Stimulated activated CD4-positive, alpha-beta T cell treated with anti-CD3 and anti-CD28 coated beads, Interleukin-15, amount 100 ng/mL, for 1 hour (primary cell): Measurements from ENCODE around the gene LUZP2.

Experiments used
- DNase-seq, 2 donors: peaks; one replicate each; pipeline ENCODE4 v3.0.0-alpha.2; 2020; ENCODE audit warnings: low read depth in 1 of 2, low spot score in 1 of 2

The LUZP2 gene

DNA sequence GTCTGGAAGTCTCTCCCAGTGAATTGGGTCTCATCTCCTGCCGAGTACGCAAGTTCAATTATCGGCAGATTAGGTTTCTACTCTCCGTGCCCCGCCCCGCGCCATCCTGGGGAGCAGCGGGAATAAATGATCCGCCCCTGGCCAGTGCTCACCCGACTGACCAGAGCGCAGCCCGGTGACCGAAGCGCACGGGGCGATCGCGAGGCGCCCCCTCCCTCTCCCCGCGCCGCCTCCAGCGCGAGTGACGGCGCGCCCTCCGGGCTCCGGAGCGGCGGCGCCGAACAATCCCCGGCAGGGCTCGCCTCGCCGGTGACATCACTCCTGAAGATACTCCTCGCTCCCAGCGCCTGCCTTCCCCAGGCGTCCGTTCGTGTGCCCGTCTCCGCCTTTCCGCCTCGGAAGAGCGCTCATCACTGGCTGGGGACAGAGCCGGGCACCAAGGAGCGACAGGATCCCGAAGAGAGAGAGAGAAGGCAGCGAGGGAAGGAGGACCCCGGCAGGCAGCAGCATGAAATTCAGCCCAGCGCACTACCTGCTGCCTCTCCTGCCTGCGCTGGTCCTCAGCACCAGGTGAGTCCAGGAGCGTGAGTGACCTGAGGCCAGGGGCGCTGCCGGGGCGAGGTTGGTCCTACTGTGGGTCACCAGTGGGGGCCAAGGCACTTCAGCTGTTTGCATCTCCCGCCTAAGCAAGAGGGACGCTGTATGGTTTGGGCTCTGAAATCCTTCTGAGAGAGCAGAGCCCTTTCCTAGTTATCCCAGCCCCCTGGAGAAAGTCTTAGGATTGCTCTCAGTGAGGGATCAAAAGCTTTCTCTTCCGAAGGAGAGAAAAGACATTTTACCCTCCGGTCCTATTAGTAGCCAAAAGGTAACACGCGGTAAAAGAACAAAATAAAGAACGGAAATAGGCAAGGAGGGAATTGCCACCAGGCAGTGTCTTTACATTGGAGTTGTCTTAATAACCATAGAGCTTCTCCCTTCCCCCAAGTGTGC lies at the start of gene LUZP2:
Gene LUZP2, plus strand, starts transcription at position 318 of the 990 bp plus-strand sequence.
- DNase-seq, result no peak

DNA sequence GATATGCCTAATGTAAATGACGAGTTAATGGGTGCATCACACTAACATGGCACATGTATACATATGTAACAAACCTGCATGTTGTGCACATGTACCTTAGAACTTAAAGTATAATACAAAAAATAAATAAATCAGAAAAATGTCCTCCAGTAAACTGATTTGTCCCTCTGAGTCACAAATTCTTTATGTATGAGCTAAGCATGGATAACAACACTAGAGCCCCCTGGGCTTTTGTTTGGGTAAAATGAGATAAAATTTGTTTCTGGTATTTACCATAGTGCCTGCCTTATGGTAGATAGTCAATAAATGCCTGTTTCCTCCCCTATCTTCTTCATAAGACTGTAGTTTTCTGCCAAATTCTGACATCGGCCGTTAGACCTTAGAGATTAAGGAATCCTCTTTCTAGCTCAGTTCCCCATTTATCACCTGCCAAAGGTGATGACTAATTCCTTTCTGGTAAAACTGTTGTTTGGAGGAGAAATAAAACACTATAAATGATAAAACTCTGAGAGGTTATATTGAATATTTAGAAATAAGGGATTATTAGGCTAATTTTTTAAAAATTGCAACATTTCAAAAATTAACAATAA lies 43.6 kb upstream of the LUZP2 start:
- DNase-seq, result no peak

DNA sequence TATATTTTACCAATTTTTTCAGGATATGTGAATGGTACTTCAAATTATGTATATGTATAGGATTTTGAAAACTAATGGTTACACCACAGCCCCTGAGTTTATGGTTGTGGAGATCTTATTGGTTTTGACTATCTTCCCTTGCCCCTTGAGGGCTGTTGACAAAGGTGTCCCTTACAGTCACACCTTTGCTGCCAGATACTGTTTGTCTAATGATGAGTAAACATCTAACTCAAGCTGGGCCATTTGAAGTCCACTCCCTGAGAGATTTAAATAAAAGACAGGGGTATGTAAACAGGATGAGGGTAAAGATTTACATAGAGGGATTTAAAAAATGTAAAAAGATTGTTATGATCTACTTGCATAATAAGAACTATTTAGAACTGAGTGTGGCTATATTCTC lies 38.9 kb upstream of the LUZP2 start:
- DNase-seq, result no peak

DNA sequence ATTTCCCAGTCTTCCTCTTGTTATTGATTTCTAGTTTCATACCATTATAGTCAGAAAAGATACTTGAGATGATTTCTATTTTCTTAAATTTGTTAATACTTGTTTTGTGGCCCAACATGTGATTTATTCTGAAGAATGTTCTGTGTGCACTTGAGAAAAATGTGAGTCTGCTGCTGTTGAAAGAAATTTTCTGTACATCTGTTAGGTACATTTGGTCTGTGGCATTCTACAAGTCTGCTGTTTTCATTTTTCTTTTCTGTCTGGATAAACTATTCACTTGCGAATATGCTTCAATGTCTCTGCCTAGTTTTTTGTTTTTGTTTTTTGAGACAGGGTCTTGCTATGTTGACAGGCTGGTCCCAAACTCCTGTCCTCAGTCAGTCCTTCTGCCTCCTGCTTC lies 26.4 kb upstream of the LUZP2 start:
- no peak for DNase-seq

DNA sequence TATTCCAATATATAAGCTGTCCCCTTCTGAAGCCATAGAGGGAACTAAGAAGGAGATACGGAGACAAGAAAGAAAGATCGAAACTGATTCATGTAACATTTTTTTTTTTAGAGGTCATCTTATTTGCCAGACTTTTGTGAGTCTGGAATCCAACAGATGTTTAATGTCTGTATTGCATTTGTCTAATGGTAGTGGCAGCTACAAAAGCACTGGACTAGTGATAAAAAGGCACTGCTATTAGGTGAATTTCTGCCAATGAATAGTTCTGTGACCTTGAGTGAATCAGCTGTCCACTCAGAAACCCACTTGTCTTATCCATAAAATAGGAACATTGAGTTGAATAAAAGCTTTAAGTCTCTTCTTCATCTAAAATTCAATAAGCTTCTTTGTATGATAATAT lies 25.8 kb upstream of the LUZP2 start:
- no peak for DNase-seq

DNA sequence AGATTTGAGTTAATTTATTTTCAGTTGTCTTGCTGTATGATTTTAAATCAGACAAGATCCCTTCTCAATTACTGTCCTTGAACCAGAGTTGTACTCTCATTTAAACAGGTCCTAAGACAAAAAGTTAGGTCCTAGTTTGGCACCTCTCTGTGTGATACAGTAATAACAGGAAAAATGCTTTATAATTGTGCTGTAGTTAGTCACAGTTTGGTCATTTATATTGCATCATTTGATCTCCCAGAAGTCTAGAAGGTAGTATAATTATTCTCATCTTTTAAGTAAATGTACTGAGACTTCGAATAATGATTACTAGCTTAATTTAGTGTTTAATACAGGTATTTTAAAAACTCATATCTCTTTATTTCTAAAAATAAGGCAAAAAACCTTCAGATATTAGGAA lies 18.1 kb upstream of the LUZP2 start:
- DNase-seq, result no peak

DNA sequence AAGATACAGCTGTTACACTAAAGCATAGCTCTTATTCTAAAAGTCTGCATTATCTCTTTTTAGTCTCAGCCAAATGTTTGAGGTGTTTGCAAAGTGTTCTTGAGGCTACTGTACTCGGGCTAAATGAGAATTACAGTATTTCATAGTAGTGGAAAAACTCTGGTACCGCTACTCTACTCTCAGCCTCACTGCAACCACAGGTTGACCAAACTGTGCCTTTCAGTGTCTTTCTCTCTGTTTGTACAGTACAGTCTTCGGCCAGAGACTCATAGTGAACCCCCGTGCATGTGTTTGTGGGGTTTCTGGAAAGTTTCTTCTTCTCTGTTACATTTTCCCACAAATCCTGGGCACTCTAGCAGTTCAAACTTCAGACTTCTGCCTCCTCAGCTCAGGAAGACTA lies 7.4 kb upstream of the LUZP2 start:
- DNase-seq, result no peak

DNA sequence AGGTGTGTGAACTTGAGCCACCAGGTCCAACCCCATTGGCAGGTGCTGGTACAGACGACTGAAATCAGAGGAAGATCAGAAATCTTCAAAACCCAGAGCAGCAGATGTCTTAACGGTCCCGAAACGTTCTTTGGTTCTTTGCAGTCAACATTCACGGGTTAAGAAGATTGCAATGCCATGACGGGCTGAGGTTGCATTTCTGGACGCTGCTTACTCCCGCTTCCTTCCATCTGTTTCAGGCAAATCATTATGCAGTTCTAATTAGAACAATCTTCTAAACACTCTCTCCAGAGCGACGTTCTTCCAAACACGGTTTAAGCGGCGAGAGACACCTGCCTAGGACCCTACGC lies 492 bp upstream of the LUZP2 start:
- no peak for DNase-seq

DNA sequence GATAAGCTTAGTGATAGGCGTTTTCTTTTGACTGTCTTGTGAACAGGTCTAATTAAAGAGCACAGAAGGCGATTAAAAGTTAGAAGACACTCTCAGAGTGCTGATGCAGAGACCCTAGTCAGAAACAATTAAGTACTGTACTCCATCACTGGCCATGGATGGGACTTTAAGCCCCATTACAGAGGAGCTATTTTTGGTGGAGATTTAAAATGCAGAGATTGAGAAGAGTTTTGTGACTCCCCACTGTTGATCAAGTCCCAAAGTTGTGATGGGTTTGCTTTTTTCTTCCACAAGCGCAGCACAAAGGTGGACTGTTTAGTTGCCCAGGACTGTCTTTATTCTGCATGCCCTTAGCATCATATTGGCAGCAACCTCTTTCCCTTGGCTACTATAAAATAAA lies 978 bp downstream of the LUZP2 start:
- no peak for DNase-seq

DNA sequence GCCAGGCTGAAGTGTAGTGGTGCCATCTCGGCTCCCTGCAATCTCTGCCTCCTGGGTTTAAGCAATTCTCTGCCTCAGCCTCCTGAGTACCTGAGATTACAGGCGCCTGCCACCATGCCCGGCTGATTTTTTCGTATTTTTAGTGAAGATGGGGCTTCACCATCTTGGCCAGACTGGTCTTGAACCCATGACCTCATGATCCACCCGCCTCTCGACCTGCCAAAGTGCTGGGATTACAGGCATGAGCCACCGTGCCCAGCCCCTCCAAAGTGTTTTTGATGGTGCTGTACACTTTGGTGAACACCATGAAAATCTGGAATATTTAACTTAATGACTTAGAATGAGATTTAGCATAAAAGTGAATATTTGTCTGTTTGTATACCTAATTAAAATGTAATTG lies 5.6 kb downstream of the LUZP2 start:
- DNase-seq, result no peak

DNA sequence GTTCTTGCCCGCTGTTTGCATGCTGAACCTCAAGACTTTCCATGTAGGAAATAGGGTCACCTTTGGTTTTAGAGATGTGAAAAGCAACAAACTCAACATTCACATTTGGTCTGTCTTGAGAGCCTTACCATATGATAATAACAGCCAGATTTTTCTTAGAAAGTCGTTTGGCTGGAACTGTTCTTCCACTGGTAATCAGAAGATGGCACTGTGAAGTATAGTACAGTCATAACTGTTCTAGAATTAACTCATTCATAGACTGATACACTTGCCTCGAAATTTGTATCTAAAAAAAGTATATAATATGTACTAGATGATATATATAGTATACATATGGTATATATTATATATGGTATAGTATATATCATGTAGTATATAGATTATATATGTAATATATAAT lies 12.3 kb downstream of the LUZP2 start:
- DNase-seq, result no peak

DNA sequence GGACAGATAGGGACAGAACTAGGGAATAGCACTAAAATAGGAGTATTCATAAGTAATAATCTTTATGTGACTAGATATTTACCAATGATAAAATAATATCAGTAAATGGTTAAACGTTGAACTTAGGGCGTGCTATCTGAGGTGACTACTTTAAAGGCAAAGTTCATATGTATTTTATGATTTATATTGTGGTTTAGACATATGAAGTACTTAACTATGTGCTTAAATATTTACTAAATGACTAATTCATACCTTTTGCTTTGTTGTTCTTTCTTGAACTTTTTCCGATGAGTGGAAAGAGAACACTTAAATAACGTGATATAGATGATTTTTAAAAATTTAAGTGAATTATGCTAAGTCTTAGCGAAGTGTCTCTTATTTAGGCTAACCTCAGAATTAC lies 14.7 kb downstream of the LUZP2 start:
- DNase-seq, result no peak

DNA sequence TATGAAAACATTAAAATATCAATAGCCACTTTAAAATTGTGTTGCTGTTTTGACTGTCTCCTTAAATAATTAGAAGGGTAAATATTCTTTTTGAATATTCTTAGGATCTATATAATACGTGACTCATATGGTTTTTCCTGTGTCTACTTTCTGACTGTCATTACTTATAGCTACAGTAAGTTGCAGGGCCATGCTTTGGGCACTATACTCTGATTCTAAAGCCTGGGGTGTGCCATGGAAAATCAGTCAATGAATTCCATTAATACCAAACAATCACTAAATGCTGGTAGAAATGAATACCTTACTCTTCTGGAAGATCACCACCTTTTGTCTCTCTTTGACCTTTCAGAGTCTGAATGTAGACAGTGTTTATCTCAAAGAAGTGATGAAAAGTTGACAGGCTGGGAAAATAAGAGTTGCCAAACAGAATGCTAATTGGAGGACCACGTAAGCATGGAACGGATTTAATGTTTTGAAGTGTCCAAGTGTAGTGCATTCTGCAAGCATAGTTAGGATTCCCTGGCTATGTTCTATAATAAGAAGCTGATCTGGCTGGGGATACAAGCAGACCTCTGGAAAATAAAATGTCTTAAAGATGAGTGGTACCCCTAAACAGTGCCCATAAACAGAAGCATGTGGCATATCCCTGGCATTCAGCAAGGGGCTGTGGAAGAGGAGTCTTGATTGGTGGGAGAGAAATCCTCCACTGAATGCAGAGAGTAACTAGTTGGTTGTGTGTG lies 16.8 kb downstream of the LUZP2 start:
- DNase-seq, result no peak

DNA sequence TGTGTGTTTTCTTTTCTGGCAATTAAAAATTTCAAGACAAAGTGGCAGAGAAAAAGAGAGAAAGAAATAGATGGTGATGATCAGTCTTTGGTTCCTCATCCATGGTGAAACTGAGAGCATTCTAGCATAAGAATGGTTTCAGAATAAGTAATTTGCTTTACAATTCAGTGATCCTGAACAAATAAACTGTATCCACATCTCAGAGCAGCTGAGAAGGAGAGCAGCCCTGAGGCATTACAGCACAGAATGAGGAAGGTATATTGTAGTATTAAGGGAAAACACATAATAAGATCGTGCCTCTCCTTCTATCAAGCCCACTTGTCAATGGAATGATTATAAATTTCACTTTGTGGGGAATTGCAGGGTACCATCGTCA lies 17.4 kb downstream of the LUZP2 start:
- no peak for DNase-seq

DNA sequence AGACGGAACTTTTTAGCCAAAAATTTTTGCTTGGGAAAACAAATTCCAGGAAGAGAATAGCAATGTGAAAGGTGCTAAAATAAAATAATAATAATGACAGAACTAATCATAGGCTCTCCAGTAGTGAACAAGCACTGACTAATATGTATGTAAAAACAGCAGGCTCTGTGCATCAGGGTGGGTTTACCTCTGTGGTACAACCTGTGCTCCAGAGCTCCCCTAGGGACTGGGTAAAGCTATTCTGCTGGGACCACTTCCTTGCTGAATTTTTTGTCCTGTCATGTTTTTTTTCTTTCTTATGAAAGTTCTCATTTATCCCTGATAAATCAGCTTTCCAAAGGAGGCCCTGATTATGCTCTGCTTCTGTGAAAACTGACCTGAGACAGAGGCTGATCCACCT lies 18.8 kb downstream of the LUZP2 start:
- DNase-seq, result no peak

DNA sequence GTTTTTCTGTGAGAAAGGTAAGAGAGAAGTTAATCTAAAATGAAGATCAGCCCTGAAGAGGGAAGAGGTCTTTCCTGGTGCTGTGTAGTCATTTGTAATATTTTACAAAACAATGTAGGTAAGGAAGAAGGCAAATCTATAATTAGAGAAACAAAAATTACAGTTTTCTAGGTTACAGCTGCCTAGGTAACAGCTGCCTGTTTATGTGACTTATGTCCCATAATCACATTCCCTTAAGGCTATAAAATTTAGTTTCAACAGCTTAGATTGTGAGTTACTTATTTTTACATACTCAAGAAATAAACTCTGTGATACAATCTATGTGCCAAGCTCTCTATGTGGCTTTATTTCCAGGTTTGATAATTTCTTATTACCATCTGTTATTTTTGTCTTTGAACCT lies 19.8 kb downstream of the LUZP2 start:
- no peak for DNase-seq

DNA sequence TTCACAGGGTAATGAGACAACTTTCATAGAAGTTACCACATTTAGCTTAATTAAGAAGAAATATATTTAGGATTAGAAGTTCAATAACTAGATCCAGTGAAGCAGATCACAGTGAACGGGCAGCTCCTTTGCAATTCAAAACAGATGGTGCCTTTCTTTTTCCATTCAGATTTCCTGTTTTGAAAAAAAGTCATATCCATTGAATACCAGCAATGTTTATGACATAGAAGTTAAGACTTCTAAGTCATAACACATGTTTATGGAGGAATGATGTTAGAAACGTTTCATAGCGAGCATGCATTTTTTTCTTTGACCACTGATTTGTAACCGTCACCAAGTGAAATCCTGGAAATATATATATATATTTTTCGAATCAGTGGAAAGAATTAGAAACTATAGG lies 24.7 kb downstream of the LUZP2 start:
- DNase-seq, result no peak

DNA sequence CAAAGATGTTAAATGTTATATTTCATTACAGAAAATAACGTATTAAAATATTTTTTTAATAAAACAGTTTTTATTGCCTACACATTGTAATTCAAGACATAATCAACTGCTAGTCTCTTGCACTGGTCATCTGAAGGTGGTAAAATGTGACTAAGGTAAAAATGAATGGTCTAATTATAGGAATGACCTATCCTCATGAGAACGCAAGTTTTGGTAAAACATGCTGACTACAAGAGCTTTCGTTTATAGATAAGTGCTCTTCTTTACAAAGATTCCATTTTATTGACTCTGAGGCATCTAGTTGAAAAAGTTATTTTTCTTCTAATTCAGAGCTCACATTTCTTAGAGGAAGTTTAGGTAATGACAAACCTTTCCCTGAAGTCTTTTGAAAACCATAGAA lies 27.3 kb downstream of the LUZP2 start:
- DNase-seq, result no peak

DNA sequence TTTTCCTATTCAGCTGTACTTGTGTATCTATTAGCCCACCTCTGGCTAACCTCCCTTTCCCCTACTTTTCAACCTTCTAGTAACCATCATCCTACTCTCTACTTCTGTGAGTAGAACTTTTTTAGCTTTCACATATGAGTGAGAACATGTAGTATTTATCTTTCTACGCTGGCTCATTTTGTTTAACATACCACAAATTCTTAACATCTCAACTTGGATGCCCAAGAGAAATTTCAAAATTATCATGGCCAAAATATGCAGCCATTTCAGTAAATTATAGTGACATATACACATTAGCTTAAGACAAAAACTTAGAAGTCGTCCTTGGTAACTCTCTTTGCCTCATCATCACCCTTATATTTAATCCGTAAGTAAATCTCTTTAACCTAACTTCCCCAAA lies 34.7 kb downstream of the LUZP2 start:
- no peak for DNase-seq

DNA sequence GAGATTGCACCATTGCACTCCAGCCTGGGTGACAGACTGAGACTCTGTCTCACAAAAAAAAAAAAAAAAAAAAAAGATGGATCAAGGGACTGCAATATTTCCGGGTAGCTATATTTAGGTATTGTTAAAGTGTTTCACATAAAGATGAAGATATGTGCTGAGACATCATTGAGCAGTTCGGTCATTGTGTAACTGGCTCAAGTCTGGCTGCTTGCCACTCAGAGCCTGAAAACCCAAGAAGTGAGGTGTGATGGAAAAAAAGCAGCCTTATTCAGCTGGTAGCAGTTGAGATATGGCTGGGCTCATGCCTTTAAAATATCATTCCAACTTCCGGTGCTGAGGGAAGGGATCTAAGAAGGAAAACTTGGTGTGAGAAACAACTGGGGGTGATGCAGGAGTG lies 46.9 kb downstream of the LUZP2 start:
- no peak for DNase-seq

DNA sequence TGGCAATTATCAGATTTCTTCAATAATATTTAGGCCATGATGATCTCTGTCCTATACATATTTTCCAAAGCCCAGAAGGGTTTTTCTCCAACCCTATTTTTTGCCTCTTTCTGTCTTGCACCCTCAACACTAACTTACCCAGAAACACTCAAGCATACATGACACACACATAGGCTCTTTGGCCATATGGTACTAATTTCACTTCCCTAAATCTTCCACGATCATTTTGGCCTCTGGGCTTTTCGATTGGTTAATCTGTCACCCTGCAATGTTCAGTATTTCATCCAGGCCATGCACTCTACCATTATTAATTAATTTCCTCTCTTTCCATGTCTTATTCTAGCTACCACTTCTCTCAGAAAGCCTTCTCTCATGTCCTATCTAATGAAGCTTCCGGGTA lies 59.8 kb downstream of the LUZP2 start:
- DNase-seq, result no peak

DNA sequence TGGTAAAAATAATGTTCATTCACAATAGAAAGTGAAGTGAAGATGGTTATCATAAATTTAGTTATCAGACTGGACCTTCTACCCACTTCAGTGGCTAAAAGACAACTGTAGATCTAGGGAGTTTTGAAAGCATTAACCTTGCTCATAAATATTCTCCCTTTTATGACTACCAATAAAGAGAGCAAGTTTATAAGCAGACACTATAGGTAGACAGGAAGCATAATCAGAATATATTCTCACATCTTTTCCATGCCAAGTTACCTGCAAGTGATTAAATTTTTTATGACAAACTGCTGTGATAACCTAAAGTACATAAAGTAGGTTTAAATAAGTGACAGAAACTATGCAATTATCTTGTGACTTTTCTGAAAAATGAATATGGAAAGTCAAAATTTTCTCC lies 62.5 kb downstream of the LUZP2 start:
- DNase-seq, result no peak
